ENCODE measurements around the gene KRT14. TPM values are rescaled to one million over a fixed set of nuclear protein-coding genes. Genes with fewer than 3 reads are reported as not detected.
"Not testable (repeated sequence)": the region's sequence is repeated elsewhere in the genome, so short reads cannot be mapped to it uniquely, and the experiment has no call there.

KRT14 gene
- total RNA-seq, 1 donor from 2014 or later = 0.25 TPM

GRCh38 chr17:41547921-41548843 lies 38.5 kb downstream of the KRT14 start:
- DNase-seq (ENCODE audit: low read depth) = peak; percentile 98

- no peak for DNase-seq (ENCODE audit: low read depth)
Measured at GRCh38 chr17:41547378-41547841, 39.3 kb downstream of the KRT14 start.

- DNase-seq (ENCODE audit: low read depth) = no peak
Measured at GRCh38 chr17:41546819-41547218, 39.9 kb downstream of the KRT14 start.

GRCh38 chr17:41545829-41546410 lies 40.8 kb downstream of the KRT14 start:
- no peak for DNase-seq (ENCODE audit: low read depth)

GRCh38 chr17:41544935-41545334 lies 41.8 kb downstream of the KRT14 start:
- DNase-seq (ENCODE audit: low read depth) = no peak

GRCh38 chr17:41544491-41544892 lies 42.2 kb downstream of the KRT14 start:
- peak; percentile 85 for DNase-seq (ENCODE audit: low read depth)

- not testable (repeated sequence) for DNase-seq (ENCODE audit: low read depth)
Measured at GRCh38 chr17:41542786-41543185, 43.9 kb downstream of the KRT14 start.

GRCh38 chr17:41542357-41542756 lies 44.3 kb downstream of the KRT14 start:
- no peak for DNase-seq (ENCODE audit: low read depth)

GRCh38 chr17:41540921-41541625 lies 45.6 kb downstream of the KRT14 start:
- DNase-seq (ENCODE audit: low read depth) = peak; percentile 54

- no peak for DNase-seq (ENCODE audit: low read depth)
Measured at GRCh38 chr17:41539979-41540701, 46.6 kb downstream of the KRT14 start.

- DNase-seq (ENCODE audit: low read depth) = peak; percentile 32
Measured at GRCh38 chr17:41539071-41539492, 47.6 kb downstream of the KRT14 start.

GRCh38 chr17:41538565-41538991 lies 48.1 kb downstream of the KRT14 start:
- peak; percentile 74 for DNase-seq (ENCODE audit: low read depth)

GRCh38 chr17:41537990-41538389 lies 48.7 kb downstream of the KRT14 start:
- DNase-seq (ENCODE audit: low read depth) = peak; percentile 41

- DNase-seq (ENCODE audit: low read depth) = no peak
Measured at GRCh38 chr17:41537614-41537954, 49.1 kb downstream of the KRT14 start.

GRCh38 chr17:41536741-41537613 lies 49.7 kb downstream of the KRT14 start:
- no peak for DNase-seq (ENCODE audit: low read depth)

- DNase-seq (ENCODE audit: low read depth) = no peak
Measured at GRCh38 chr17:41535764-41536481, 50.8 kb downstream of the KRT14 start.

- DNase-seq (ENCODE audit: low read depth) = no peak
Measured at GRCh38 chr17:41534899-41535546, 51.7 kb downstream of the KRT14 start.

GRCh38 chr17:41533613-41534012 lies 53.1 kb downstream of the KRT14 start:
- no peak for DNase-seq (ENCODE audit: low read depth)

GRCh38 chr17:41532947-41533570 lies 53.6 kb downstream of the KRT14 start:
- DNase-seq (ENCODE audit: low read depth) = no peak
